Measurements from ENCODE around the gene KAZN. TPM values are rescaled to one million over a fixed set of nuclear protein-coding genes. Genes with fewer than 3 reads are reported as not detected.

Gene KAZN
- total and polyA plus RNA-seq, 2 of the 8 experiments (the other 6 are each of a cell fraction or from before 2014, with no cell fraction given) = 3.7 to 11.8 TPM

DNA sequence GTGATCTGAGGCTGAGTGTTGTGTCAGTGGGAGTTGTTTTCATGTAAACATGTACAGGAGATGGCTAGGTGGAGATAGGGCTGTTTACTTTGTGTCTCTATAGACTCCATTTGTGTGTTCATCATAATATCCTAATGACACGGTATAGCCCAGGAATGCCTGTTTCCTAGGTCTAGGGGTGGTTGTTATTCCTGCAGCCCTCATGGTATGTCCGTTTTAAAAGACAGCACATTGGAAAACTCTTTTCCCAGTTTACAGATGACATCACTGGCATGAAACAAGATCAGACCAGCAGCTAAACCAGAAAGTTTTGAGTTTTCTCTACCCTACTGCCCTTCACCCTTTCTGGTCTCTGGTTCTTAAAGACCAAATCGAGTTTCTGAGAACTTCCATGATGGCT lies 327.7 kb downstream of the KAZN start (continued):
- TF ChIP-seq, protein P1, sequence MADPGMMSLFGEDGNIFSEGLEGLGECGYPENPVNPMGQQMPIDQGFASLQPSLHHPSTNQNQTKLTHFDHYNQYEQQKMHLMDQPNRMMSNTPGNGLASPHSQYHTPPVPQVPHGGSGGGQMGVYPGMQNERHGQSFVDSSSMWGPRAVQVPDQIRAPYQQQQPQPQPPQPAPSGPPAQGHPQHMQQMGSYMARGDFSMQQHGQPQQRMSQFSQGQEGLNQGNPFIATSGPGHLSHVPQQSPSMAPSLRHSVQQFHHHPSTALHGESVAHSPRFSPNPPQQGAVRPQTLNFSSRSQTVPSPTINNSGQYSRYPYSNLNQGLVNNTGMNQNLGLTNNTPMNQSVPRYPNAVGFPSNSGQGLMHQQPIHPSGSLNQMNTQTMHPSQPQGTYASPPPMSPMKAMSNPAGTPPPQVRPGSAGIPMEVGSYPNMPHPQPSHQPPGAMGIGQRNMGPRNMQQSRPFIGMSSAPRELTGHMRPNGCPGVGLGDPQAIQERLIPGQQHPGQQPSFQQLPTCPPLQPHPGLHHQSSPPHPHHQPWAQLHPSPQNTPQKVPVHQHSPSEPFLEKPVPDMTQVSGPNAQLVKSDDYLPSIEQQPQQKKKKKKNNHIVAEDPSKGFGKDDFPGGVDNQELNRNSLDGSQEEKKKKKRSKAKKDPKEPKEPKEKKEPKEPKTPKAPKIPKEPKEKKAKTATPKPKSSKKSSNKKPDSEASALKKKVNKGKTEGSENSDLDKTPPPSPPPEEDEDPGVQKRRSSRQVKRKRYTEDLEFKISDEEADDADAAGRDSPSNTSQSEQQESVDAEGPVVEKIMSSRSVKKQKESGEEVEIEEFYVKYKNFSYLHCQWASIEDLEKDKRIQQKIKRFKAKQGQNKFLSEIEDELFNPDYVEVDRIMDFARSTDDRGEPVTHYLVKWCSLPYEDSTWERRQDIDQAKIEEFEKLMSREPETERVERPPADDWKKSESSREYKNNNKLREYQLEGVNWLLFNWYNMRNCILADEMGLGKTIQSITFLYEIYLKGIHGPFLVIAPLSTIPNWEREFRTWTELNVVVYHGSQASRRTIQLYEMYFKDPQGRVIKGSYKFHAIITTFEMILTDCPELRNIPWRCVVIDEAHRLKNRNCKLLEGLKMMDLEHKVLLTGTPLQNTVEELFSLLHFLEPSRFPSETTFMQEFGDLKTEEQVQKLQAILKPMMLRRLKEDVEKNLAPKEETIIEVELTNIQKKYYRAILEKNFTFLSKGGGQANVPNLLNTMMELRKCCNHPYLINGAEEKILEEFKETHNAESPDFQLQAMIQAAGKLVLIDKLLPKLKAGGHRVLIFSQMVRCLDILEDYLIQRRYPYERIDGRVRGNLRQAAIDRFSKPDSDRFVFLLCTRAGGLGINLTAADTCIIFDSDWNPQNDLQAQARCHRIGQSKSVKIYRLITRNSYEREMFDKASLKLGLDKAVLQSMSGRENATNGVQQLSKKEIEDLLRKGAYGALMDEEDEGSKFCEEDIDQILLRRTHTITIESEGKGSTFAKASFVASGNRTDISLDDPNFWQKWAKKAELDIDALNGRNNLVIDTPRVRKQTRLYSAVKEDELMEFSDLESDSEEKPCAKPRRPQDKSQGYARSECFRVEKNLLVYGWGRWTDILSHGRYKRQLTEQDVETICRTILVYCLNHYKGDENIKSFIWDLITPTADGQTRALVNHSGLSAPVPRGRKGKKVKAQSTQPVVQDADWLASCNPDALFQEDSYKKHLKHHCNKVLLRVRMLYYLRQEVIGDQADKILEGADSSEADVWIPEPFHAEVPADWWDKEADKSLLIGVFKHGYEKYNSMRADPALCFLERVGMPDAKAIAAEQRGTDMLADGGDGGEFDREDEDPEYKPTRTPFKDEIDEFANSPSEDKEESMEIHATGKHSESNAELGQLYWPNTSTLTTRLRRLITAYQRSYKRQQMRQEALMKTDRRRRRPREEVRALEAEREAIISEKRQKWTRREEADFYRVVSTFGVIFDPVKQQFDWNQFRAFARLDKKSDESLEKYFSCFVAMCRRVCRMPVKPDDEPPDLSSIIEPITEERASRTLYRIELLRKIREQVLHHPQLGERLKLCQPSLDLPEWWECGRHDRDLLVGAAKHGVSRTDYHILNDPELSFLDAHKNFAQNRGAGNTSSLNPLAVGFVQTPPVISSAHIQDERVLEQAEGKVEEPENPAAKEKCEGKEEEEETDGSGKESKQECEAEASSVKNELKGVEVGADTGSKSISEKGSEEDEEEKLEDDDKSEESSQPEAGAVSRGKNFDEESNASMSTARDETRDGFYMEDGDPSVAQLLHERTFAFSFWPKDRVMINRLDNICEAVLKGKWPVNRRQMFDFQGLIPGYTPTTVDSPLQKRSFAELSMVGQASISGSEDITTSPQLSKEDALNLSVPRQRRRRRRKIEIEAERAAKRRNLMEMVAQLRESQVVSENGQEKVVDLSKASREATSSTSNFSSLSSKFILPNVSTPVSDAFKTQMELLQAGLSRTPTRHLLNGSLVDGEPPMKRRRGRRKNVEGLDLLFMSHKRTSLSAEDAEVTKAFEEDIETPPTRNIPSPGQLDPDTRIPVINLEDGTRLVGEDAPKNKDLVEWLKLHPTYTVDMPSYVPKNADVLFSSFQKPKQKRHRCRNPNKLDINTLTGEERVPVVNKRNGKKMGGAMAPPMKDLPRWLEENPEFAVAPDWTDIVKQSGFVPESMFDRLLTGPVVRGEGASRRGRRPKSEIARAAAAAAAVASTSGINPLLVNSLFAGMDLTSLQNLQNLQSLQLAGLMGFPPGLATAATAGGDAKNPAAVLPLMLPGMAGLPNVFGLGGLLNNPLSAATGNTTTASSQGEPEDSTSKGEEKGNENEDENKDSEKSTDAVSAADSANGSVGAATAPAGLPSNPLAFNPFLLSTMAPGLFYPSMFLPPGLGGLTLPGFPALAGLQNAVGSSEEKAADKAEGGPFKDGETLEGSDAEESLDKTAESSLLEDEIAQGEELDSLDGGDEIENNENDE (IDR thresholded peaks at IDR 0.05; ENCODE audit: insufficient replicate concordance, low read length) = no peak
- TF ChIP-seq RXRA (IDR thresholded peaks at IDR 0.05; ENCODE audit: insufficient read depth, low read depth, low read length) (no peak), CBX8 (IDR thresholded peaks at IDR 0.05; ENCODE audit: borderline replicate concordance, low read depth, low read length) (no peak), YY1 (IDR thresholded peaks at IDR 0.05; ENCODE audit: low read depth, low read length) (no peak), SIN3A (conservative IDR thresholded peaks at IDR 0.05 in 1 of 2, IDR thresholded peaks at IDR 0.05 in 1 of 2; ENCODE audit: low read depth in 1 of 2, low read length in 2 of 2) (no peak), KDM1A (IDR thresholded peaks at IDR 0.05; ENCODE audit: borderline replicate concordance, low read length) (no peak), FOSL1 (IDR thresholded peaks at IDR 0.05; ENCODE audit: insufficient read depth, low read depth, low read length) (no peak), TEAD4 (IDR thresholded peaks at IDR 0.05; ENCODE audit: low read depth, low read length) (no peak)
- TF ChIP-seq, protein P2, sequence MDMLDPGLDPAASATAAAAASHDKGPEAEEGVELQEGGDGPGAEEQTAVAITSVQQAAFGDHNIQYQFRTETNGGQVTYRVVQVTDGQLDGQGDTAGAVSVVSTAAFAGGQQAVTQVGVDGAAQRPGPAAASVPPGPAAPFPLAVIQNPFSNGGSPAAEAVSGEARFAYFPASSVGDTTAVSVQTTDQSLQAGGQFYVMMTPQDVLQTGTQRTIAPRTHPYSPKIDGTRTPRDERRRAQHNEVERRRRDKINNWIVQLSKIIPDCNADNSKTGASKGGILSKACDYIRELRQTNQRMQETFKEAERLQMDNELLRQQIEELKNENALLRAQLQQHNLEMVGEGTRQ (IDR thresholded peaks at IDR 0.05; ENCODE audit: low read length) = no peak
